Loucy (cell line): ENCODE measurements around the gene PHKB.
"Not testable (repeated sequence)": the region's sequence is repeated elsewhere in the genome, so short reads cannot be mapped to it uniquely, and the experiment has no call there.

Source experiments
- H2AFZ ChIP-seq: fragments of 200-600 bp; sonication (generic); 2 replicates; pipeline ENCODE4 v1.6.0; 2016; ENCODE audit warnings: antibody characterized with exemption, mild to moderate bottlenecking, low read length, moderate library complexity
- H3F3A ChIP-seq: fragments of 200-600 bp; 2 replicates; pipeline ENCODE4 v1.6.0; 2016; ENCODE audit warnings: antibody characterized with exemption, low read depth, mild to moderate bottlenecking
- H3K27me3 ChIP-seq: fragments of 200-600 bp; sonication (generic); 2 replicates; pipeline ENCODE4 v1.6.1; 2014; ENCODE audit warnings: low read length, mild to moderate bottlenecking; ENCODE audit not compliant: insufficient read depth, poor library complexity, severe bottlenecking
- H3K36me3 ChIP-seq: fragments of 200-600 bp; sonication (generic); 2 replicates; pipeline ENCODE4 v1.6.1; 2016; ENCODE audit warnings: low read length; ENCODE audit not compliant: insufficient read depth
- H3K4me1 ChIP-seq: fragments of 200-600 bp; sonication (generic); 2 replicates; pipeline ENCODE4 v1.5.1; 2014; ENCODE audit warnings: low read length, mild to moderate bottlenecking; ENCODE audit not compliant: insufficient read depth, poor library complexity, severe bottlenecking
- H3K4me2 ChIP-seq: fragments of 200-600 bp; sonication (generic); 2 replicates; pipeline ENCODE4 v1.6.0; 2014; ENCODE audit warnings: antibody characterized with exemption, low read length, low read depth, mild to moderate bottlenecking; ENCODE audit not compliant: poor library complexity, severe bottlenecking
- H3K4me3 ChIP-seq: fragments of 200-600 bp; sonication (generic); 2 replicates; pipeline ENCODE4 v1.5.1; 2014; ENCODE audit warnings: low read length, mild to moderate bottlenecking, mixed read lengths; ENCODE audit not compliant: poor library complexity, severe bottlenecking
- H3K79me2 ChIP-seq: fragments of 200-600 bp; sonication (generic); 2 replicates; pipeline ENCODE4 v1.6.1; 2014; ENCODE audit warnings: low read length; ENCODE audit not compliant: insufficient read depth
- H3K9ac ChIP-seq: fragments of 200-600 bp; sonication (generic); 2 replicates; pipeline ENCODE4 v1.6.0; 2014; ENCODE audit warnings: mild to moderate bottlenecking, low read depth, low read length, moderate library complexity; ENCODE audit not compliant: poor library complexity, severe bottlenecking
- H3K9me2 ChIP-seq: fragments of 200-600 bp; sonication (generic); replicated peaks from 2 replicates; pipeline ENCODE4 v1.6.1; 2016; ENCODE audit warnings: low read depth, low read length, mixed read lengths
- H3K9me3 ChIP-seq: fragments of 200-600 bp; sonication (generic); 2 replicates; pipeline ENCODE4 v1.6.1; 2014; ENCODE audit warnings: mild to moderate bottlenecking, antibody characterized with exemption, low read length, low read depth; ENCODE audit not compliant: insufficient read depth
- H4K20me1 ChIP-seq: fragments of 200-600 bp; sonication (generic); 2 replicates; pipeline ENCODE4 v1.6.0; 2014; ENCODE audit warnings: antibody characterized with exemption, low read length, mild to moderate bottlenecking; ENCODE audit not compliant: insufficient read depth, poor library complexity, severe bottlenecking
- EZH2phosphoT487 ChIP-seq: fragments of 200-600 bp; IDR thresholded peaks from 2 replicates; pipeline ENCODE4 v1.6.1; 2018; ENCODE audit warnings: antibody characterized with exemption, mild to moderate bottlenecking, moderate library complexity, borderline replicate concordance
- TF ChIP-seq, protein P1 (sequence below): fragments of 200-600 bp; sonication (generic); conservative IDR thresholded peaks from 2 replicates; pipeline ENCODE4 v1.5.1; 2014; ENCODE audit warnings: mild to moderate bottlenecking, antibody characterized with exemption, low read length

Gene PHKB

GRCh38 chr16:47676635-47677177 is 215.6 kb downstream of the PHKB start:
- Histone ChIP-seq H3K79me2 (no peaks in the 10 kb centered on the region), H3K9me2 (no peaks in the 10 kb centered on the region), H3K9ac (no peak overlapping the region), H2AFZ (no peak overlapping the region), H3F3A (no peaks in the 10 kb centered on the region), H3K36me3 (peaks cover 8% of the 10 kb centered on the region; the same call in 1 of the 2 replicates), H4K20me1 (no peaks in the 10 kb centered on the region), H3K9me3 (no peaks in the 10 kb centered on the region), H3K27me3 (no peaks in the 10 kb centered on the region), H3K4me3 (no peak overlapping the region), H3K4me2 (no peak overlapping the region), H3K4me1 (no peaks in the 10 kb centered on the region)
- TF ChIP-seq, protein P1, sequence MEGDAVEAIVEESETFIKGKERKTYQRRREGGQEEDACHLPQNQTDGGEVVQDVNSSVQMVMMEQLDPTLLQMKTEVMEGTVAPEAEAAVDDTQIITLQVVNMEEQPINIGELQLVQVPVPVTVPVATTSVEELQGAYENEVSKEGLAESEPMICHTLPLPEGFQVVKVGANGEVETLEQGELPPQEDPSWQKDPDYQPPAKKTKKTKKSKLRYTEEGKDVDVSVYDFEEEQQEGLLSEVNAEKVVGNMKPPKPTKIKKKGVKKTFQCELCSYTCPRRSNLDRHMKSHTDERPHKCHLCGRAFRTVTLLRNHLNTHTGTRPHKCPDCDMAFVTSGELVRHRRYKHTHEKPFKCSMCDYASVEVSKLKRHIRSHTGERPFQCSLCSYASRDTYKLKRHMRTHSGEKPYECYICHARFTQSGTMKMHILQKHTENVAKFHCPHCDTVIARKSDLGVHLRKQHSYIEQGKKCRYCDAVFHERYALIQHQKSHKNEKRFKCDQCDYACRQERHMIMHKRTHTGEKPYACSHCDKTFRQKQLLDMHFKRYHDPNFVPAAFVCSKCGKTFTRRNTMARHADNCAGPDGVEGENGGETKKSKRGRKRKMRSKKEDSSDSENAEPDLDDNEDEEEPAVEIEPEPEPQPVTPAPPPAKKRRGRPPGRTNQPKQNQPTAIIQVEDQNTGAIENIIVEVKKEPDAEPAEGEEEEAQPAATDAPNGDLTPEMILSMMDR: no peak
- no peak for TF ChIP-seq EZH2phosphoT487

- H2AFZ ChIP-seq, H4K20me1 ChIP-seq, H3K9me3 ChIP-seq, H3K36me3 ChIP-seq, H3K4me2 ChIP-seq, H3K9ac ChIP-seq, H3K9me2 ChIP-seq, H3K79me2 ChIP-seq, H3K4me1 ChIP-seq, H3K4me3 ChIP-seq, H3K27me3 ChIP-seq, H3F3A ChIP-seq: not testable (repeated sequence)
These were observed 220.4 kb downstream of the PHKB start for GRCh38 chr16:47681571-47681970.

DNA sequence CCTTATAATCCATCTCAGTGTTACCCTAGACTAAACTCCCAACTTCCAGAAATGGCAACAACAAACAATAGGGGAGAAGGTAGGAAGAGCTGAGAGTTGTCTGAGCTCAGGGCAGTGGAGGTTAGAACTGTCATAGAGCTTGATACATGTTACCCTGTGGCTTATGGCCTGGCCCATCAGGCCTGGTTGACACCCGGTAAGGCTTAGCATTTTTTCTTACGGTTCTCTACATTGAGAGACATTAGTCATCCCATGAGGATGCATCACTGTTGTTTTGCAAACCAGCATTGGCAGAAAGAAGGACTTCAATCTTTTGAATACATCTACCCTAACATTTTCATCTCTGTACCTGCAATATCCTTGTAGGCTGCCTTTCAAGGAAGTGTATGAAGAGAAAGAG is 226.6 kb downstream of the PHKB start:
- no peaks in the 10 kb centered on the region for H3K9me3 ChIP-seq
- H2AFZ ChIP-seq: no peak overlapping the region
- H3K4me2 ChIP-seq: no peak overlapping the region
- H3F3A ChIP-seq: no peaks in the 10 kb centered on the region
- no peak overlapping the region for H3K4me3 ChIP-seq
- H3K4me1 ChIP-seq: no peaks in the 10 kb centered on the region
- no peaks in the 10 kb centered on the region for H3K79me2 ChIP-seq
- no peaks in the 10 kb centered on the region for H3K9me2 ChIP-seq
- peaks cover 24% of the 10 kb centered on the region for H3K36me3 ChIP-seq
- no peak overlapping the region for H3K9ac ChIP-seq
- H4K20me1 ChIP-seq: no peaks in the 10 kb centered on the region
- no peaks in the 10 kb centered on the region for H3K27me3 ChIP-seq
- TF ChIP-seq EZH2phosphoT487: no peak

DNA sequence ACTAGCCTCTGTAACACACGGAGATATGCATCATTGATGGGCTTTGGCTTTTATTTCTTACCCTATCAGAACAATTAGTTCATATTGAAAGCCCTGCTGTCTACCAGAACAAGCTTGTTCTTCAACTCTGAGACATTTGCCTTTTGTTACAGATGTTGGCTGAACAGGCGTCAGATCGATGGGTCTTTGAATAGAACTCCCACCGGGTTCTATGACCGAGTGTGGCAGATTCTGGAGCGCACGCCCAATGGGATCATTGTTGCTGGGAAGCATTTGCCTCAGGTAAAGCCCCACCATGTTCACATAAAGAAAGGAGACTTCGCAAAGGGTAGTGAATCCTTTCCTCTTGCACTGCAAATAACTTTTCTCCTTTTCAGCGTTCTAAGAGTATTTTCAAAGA is 232.1 kb downstream of the PHKB start:
- no peaks in the 10 kb centered on the region for H4K20me1 ChIP-seq
- peaks cover 46% of the 10 kb centered on the region for H3K36me3 ChIP-seq
- H3F3A ChIP-seq: no peaks in the 10 kb centered on the region
- no peaks in the 10 kb centered on the region for H3K9me2 ChIP-seq
- H3K9ac ChIP-seq: no peak overlapping the region
- H3K4me3 ChIP-seq: no peak overlapping the region
- peaks cover 17% of the 10 kb centered on the region for H3K4me1 ChIP-seq
- no peak overlapping the region for H2AFZ ChIP-seq
- no peaks in the 10 kb centered on the region for H3K9me3 ChIP-seq
- H3K4me2 ChIP-seq: no peak overlapping the region
- H3K79me2 ChIP-seq: no peaks in the 10 kb centered on the region
- TF ChIP-seq, protein P1: no peak
- TF ChIP-seq EZH2phosphoT487: no peak
- no peaks in the 10 kb centered on the region for H3K27me3 ChIP-seq
